GM21526 (cell line): ENCODE results near the gene PITX2.
"Not testable (repeated sequence)": the region's sequence is repeated elsewhere in the genome, so short reads cannot be mapped to it uniquely, and the experiment has no call there.

ENCODE experiments used
- ATAC-seq: cut with Tn5 transposase; IDR thresholded peaks from one replicate; pipeline ENCODE4 v1.9.1; 2021; ENCODE audit warnings: moderate library complexity; ENCODE audit not compliant: unreplicated experiment, low FRiP score

Gene PITX2

DNA sequence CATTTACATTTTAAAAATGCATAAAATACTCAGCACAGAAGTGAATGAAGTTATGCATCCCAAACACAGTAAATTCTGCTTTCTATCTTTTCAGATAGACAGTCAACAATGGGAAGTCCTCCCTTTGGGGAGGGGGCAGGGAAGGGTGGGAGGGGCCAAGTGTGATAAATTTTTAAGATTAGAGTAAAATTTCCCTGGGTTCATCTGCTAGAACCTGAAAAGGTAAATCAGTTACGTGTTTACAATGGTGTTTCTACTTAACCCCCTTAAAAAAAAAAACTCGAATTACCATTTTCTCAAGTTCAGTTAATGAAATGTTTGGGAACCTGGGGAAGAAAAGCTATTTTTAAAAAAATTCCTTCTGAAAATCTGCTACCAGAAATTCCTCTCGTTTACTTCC lies 9.1 kb downstream of the PITX2 start:
- ATAC-seq: no peak

DNA sequence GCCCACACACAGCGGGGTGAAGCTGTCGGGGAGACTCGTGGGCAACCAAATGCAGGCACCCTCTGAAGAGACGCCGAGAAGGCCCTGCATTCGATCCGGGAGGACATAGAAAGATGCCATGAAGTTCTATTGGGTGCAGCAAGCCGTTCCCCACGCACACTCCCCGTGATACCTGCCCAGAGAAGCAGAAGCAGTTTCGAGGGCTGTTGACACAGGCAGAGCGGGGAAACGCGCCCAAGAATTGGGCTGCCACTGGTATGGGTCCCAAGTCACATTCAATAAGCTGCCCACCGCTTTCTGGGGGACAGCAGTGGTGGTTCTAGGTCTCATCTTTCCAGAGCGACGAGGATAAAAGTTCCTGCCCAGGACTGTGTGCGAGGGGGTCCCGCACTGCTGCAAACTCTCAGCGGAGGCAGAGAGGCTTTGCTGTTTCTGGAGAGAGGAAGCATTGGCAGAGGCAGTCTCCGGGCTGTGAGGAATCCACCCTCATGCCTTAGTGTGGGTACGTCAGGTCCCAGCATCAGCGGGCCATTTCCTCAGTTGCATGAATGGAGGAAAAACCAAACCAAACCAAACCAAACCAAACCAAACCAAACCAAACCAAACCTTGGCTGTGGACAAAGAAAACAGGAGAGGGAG lies 10.1 kb downstream of the PITX2 start:
- no peak for ATAC-seq

DNA sequence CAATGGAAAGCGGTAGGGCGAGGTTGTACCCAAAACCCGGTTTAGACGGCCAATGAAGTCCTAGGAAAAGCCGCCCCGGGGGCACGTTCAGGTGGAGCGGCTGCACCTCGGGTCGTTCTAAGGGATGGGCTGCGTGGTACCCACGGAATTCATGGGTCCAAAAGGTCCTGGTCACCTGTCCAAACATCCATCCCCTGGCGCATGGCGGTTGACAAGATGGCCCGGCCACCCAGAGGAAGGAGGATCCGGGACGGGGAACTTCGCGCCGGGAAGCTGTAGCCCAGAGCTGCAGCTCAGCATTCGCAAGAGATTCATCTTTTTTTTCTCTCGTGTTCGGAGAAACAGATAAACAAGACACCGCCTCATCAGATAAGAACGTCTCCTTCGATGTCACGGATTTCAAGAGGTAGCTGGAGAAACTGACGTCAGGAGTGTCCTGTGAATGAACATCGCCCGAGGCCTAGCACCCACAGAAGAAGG lies 10.9 kb downstream of the PITX2 start:
- ATAC-seq: no peak

DNA sequence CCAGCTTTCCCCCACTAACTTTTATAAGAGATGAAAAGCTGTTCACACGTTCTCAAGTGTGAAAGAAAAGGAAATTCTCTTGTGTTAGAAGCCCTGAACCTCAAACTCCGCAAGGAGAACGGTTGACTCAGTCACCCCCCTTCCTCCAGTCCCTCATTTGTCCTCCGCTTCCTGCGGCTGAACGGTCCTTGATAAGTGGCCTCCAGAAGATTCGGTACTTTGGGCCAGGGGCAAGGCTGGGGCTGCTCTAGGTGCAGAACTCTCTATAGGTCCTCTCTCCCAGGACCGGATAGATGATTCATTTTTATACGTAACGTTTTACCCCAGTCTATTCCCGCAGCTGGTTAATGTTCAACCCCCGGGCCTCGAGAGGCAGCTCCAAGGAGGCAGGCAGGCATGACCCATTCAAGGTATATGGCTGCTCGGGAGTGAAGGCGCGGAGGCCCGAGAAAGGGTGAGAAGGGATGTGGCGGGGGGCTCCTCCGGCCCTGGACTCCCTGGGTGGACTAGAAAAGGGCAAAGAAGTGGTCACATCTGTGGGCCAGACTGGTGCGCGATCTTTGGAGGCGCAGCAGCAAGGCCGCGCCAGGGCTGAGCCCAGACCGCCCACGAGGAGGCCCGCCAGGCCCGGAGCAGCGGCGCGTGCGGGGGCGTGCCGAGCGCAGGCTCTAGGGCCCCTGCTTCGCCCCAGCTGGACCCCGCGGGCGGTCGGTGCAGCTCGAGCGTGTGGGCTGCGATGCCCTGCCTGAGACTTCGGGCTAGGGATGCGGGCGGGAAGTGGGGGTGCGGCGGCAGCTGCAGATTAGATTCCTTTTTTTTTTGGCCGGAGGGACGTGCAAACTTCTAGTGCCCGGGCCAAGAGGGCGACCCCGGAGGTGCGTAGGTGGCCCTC lies 11.7 kb downstream of the PITX2 start:
- no peak for ATAC-seq

DNA sequence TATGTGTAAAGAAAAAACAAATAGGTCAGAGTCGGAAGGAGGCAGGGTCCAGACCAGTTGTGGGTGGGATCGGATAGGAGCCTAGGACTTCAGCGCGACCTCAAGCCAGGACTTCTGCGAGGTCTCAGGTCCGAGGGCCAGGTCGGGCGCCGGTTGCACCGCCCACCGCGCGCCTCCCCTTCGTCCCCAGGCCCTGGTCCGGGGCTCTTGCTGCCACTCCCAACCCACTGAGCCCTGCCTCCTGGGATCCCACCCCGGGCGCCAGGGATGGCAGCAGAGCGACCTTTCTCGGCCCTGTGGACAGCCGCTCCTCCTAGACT lies 12.3 kb downstream of the PITX2 start:
- no peak for ATAC-seq

DNA sequence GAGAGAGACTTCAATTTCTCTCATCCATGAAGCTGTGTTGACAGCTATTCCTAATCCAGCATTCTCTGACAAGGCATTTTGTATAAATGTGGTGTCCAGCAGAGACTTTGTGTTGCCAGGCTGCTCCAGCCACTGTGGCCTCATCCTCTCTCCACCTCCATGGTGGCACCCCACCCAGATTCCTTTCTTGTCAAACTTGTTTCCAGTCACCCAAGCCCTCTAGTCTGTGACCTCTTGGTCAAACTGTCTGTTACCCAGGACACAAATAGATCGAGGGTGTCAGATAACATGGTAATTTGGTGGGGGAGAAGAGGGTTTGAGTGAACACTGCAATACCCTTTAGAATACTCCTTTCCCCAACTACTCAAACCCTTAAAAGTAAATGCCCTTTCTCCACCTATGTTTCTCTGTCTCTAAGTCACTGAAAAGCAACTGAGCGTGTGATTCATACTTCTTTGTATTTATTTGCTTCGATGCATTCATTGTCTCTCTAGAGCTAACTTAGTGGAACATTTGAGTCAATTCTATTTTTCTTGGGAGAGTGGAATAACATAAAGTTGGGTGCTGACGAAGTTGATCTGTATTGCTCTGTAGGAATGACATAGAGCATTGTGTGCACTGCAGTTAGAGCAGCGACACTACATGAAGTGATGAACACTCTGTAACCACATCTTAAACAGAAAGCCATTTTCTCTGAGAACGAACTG lies 13.7 kb downstream of the PITX2 start:
- no peak for ATAC-seq

DNA sequence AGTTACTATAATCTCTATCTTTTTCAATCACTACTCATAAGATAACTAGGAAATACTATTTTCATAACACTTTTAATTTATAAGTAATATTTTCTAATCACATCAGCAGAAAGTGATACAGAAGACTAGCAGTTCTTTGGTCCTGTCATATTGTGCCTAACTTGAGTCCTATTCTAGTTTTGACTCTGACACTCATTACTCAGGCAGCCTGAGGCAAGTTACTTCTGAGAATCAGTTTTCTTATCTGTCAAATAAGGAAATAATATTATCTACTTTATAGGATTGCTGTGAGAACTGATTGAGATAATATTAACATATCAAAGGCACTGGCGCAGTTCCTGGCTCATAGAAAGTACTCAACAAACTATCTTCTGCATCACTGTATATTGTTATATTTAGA lies 17.8 kb downstream of the PITX2 start:
- ATAC-seq: no peak

DNA sequence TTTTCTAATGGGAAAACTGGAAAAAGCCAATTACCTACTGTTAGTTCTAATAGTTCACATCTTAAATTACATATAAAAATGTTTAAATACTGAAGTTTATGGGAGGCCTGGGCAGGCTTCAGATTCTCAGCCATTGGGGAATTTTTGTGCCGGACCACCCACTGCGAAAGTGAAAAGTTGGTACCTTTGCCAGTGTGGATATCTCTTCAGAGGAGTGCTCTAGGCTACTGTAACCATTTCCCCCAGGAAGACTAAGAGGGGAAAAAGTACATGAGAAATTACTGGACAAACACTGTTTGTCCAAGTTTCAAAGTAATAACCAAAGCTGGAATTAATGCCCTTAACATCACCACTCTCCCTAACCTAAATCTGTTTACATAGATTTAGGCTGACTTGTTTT lies 20.8 kb downstream of the PITX2 start:
- no peak for ATAC-seq

DNA sequence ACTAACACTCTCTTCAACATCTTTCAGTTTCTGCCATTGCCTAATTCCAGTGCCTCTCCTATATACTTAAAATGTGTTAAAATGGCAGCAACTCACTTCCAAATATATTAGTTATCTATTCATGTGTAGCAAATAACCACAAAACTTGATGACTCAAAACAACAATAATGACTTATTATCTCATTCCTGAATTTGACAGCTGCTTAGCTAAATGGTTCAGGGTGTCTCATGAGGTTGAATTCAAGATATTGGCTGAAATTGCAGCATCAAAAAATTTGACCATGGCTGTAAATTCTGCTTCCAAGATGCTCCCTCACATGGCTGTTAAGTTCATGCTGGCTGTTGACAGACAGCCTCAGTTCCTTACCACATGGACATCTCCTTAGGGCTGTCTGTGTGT lies 25.3 kb downstream of the PITX2 start:
- ATAC-seq: no peak

DNA sequence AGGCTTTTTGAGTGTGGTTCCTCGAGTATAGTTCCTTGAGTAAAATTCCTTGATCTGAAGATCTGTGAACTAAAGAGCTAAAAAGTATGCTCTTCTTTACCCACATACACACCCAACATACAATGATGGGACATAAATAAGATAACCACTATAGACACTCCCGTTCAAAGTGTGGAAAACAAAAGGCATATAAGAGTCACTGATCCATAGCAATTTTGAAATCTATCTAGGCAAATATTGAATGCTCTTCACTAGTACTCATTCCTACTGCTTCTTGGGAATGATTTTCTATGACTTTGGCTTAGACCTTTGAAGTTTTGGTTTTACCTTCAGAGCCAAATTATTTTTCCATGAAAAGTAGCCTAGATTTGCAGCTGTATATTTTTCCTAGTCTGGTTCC lies 26.4 kb downstream of the PITX2 start:
- ATAC-seq: no peak

DNA sequence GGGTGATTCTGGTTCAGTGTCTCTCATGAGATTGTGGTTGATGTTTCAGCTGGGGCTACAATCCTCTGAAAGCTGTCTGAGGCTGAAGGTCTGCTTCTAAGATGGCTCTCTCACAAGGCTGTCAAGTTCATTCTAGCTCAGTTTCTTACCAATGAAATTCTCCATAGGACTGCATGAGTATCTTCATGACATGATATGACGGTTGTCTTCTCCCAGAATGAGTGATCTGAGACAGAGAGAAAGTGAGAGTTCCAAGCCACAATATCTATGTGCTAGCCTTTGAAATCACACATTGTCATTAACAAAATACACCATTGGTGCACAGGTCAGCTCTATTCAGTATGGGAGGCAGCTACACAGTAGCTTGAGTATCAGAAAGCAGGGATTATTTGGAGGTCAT lies 27.3 kb downstream of the PITX2 start:
- ATAC-seq: no peak

DNA sequence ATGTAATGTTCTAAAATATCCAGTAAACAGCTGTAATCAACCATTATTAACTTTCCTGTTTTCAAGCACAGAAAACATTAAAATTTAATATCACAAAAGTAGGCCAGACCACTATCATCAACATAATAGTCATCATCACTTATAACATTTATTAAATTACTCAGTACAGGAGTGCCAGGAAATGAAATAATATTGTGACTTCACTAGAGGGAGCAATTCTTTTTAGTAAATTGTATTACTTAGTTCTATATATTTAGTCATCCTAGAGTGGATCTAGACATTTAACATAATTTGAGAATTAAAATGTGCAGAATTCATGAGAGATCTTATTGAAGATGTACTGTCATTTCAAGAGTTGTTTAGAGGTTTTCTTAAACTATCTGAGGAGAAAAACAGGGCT lies 33.6 kb downstream of the PITX2 start:
- ATAC-seq: no peak

DNA sequence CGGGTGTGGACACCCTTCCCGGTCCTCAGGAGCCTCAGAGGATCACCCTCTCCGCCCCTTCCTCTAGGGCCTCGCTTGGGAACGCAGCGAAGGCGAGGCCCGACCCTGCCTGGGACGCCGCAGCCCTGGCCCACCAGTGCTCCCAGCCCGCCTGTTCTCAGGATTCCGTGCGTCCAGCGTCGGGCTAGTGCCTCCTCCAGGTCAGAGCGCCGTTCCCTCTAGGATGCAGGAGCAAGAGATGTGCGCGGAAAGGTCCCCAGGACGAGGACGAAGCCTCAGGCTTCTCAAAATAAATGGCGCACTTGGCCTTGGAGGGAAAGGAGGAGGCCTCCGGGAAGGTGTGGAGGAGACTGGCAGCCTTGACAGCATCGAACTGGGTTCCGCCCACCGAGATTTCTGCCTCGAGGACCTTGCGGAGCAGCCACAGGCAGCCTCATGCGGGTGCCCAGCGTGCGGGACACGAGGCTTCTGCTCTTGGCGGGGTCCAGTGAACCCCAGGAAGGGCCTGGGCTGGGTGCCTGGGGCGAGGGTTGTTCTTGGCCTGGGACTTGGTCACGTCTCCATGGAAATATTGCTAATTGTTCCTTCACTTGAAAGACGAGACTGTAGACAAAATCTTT lies 35.1 kb downstream of the PITX2 start:
- no peak for ATAC-seq

DNA sequence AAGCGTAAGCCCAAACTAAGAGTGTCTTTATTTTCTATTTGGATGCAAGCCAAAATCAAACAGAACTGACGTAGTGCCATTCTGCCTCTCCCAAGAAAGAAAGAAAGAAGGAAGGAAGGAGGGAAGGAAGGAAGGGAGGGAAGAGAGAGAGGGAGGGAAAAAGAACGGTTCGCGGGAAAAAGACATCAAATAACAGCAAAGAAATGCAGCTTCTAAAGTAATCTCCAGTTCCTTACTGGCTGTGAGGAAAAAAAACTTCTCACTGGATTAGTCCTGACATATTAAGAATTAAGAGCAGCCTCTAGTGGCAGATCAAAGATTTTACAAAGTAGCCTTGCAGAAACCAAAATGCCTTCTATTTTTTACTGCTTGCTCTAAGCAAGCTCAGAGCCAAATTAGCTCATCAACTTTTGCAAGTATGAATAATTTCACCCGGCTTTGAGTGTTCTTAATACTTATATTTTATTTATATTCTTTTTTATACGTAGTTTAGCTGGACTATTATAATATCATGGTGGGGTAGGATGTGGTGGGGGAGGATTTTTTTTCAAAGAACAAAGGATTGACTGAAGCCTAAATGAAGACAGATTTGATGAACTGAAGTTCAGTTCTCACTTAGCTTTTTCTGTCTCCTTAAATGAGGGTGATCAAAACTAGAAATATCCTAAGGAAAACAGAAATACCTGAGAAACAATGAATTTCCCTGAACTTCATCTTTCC lies 36.6 kb downstream of the PITX2 start:
- no peak for ATAC-seq

DNA sequence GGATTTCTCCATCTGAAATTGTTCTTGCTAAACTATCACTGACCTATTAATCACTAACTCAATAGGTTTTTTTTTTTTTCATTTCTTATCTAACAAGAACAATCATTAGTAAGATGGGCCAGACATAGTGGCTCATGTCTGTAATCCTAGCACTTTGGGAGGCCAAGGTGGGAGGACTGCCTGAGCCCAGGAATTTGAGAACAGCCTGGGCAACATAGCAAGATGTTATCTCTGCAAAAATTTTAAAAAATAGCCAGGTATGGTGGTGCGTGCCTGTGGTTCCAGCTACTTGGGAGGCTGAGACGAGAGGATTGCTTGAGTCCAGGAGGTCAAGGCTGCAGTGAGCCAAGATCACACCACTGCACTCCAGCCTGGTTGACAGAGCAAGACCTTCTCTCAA lies 46.2 kb downstream of the PITX2 start:
- ATAC-seq: not testable (repeated sequence)
